Mucosa of descending colon (tissue), 3 donors: ENCODE measurements around the gene RBPJ. TPM values are rescaled to one million over a fixed set of nuclear protein-coding genes. Genes with fewer than 3 reads are reported as not detected.

Experiments
- ATAC-seq: fragments of 200-7000 bp; cut with Tn5 transposase; one replicate; pipeline ENCODE4 v1.9.1; 2020; ENCODE audit warnings: mild to moderate bottlenecking, moderate library complexity
- DNase-seq, 3 donors: peaks; one replicate each; pipeline ENCODE4 v3.0.0-alpha.2; 2020
- H3K36me3 ChIP-seq: fragments of 200-600 bp; one replicate; pipeline ENCODE4 v1.8.0; 2021; ENCODE audit warnings: low read depth, mild to moderate bottlenecking
- H3K4me1 ChIP-seq: fragments of 200-600 bp; one replicate; pipeline ENCODE4 v1.8.0; 2021; ENCODE audit warnings: low read depth, mild to moderate bottlenecking
- H3K4me3 ChIP-seq: fragments of 200-600 bp; one replicate; pipeline ENCODE4 v1.8.0; 2021; ENCODE audit warnings: mild to moderate bottlenecking
- H3K9me3 ChIP-seq: fragments of 200-600 bp; one replicate; pipeline ENCODE4 v1.8.0; 2021; ENCODE audit warnings: mild to moderate bottlenecking
- intact Hi-C, 2 donors: fragments of 100-400 bp; cut with DNase I in 1 of 2; cut with micrococcal nuclease in 1 of 2; formaldehyde crosslinking; loops; one replicate each; pipeline versions ENCODE4 v1.11.0 to v1.11.1; 2022; cut with DNase I, micrococcal nuclease
- total RNA-seq, 3 donors: library from RNA; stranded (reverse); fragmentation: NEBNext Ultra II Directional in 2 of 3; extraction: Animal tissue kit (Norgen Biotek cat#: 25700) in 2 of 3; gene quantifications; one replicate each; pipeline versions ENCODE4 v1.2.1 to v1.2.4, GENCODE V29; 2021 to 2023
- TF ChIP-seq, protein P1 (sequence below): fragments of 200-600 bp; IDR thresholded peaks from one replicate; pipeline ENCODE4 v1.8.0; 2022; ENCODE audit warnings: antibody characterized with exemption, mild to moderate bottlenecking
- donor health status: DM: no; HTN: no; CAD: no; lungs with moderate emphysema.
- donor health status: DM: no; HTN: no; CAD: no.
- donor health status: DM: no; HTN: yes; CAD: no.

RBPJ gene
- total RNA-seq, 3 donors from 2014 or later, result 50.4 to 133 (median 52.0) TPM

DNA sequence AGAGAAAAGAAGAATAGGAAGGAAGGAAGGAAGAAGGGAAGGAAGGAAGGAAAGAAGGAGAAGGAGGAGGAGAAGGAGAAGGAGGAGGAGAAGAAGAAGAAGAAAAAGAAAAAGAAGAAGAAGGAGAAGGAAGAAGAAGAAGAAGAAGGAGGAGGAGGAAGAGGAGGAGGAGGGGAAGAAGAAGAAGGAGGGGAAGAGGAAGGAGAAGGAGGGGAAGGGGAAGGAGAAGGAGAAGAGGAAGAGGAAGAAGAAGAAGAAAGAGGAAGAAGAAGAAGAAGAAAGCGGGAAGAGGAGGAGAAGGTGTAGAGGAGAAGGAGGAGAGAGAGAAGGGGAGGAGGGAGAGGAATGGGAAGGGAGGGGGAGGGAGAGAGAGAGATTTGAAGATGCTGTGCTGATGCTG lies 146.9 kb downstream of the RBPJ start:
- Histone ChIP-seq H3K36me3 (no peaks in the 10 kb centered on the region), H3K4me1 (no peaks in the 10 kb centered on the region), H3K9me3 (no peaks in the 10 kb centered on the region), H3K4me3 (no peak overlapping the region)
- DNase-seq (no peak), ATAC-seq (no peak)
- intact Hi-C loops, result no loop called here
- TF ChIP-seq, protein P1, sequence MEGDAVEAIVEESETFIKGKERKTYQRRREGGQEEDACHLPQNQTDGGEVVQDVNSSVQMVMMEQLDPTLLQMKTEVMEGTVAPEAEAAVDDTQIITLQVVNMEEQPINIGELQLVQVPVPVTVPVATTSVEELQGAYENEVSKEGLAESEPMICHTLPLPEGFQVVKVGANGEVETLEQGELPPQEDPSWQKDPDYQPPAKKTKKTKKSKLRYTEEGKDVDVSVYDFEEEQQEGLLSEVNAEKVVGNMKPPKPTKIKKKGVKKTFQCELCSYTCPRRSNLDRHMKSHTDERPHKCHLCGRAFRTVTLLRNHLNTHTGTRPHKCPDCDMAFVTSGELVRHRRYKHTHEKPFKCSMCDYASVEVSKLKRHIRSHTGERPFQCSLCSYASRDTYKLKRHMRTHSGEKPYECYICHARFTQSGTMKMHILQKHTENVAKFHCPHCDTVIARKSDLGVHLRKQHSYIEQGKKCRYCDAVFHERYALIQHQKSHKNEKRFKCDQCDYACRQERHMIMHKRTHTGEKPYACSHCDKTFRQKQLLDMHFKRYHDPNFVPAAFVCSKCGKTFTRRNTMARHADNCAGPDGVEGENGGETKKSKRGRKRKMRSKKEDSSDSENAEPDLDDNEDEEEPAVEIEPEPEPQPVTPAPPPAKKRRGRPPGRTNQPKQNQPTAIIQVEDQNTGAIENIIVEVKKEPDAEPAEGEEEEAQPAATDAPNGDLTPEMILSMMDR, result no peak

DNA sequence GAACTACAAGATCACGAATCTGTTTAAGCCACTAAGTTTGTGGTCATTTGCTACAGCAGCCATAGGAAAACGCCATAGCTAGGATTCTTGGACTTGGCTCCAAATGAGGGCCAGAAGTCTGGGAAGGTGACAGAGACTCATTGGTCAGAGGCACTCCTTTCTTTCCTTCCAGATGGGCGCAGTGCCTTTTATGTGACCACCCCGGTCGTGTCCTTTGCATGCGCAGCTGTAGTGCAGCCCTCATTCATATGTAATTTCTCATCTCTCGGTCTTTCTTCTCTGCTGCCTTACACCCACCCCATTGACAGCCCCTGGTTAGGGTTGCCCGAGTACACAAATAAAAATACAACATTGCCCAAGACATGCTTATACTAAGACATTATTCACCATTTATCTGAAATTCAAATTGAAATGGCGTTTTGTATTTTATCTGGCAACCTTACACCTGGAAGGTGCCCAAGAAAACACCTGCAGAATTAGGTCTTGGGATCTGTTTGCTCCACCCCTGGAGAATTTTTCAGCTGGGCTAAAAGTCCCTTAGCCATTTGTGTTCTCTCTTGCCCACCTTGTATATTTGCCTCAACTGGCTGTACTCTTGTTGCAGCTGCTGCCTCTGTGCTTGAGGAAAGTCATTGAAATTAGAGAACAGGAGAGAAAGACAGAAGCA lies 147.6 kb downstream of the RBPJ start:
- no peak for ATAC-seq
- H3K4me3 ChIP-seq, result no peak overlapping the region
- no peak for DNase-seq
- H3K9me3 ChIP-seq, result no peaks in the 10 kb centered on the region
- TF ChIP-seq, protein P1, result no peak
- H3K4me1 ChIP-seq, result no peaks in the 10 kb centered on the region
- no peaks in the 10 kb centered on the region for H3K36me3 ChIP-seq
- intact Hi-C loops, result no loop called here

DNA sequence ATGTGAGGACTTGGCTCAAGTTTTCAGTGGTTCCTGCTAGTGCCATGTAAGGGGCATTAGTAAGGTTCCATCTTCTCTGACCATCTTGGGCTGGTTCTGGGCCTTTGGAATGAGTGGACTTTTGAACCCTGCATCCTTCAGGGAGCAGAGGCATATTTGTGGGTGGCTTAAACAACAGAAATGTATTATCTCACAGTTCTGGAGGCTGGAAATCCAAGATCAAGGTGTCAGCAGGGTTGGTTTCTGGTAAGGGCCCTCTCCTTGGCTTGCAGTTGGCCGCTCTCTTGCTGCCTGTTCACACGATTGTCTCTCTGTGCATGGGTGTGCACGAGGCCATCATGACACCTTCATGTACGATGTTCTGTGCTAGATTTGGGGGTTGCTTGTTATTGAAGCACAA lies 148.2 kb downstream of the RBPJ start:
- intact Hi-C loops, result no loop called here
- Histone ChIP-seq H3K4me3 (no peak overlapping the region), H3K4me1 (no peaks in the 10 kb centered on the region), H3K36me3 (no peaks in the 10 kb centered on the region), H3K9me3 (no peaks in the 10 kb centered on the region)
- TF ChIP-seq, protein P1, result no peak
- no peak for ATAC-seq
- no peak for DNase-seq

DNA sequence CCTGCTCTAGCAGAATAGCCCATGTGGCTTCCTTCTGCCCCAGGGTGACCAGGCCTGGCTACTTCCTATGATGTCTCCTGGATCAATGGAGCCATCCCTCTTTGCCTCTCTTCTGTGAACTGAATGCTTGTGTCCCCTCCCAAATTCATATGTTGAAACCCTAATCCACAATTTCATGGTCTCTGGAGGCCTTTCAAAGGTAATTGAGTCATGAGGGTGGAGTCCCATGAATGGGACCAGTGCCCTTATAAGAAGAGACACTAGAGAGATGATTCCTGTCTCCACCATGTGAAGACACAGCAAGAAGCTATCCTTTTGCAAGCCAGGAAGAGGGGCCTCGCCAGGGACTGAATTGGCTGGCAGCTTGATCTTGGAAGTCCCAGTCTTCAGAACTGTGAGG lies 151.1 kb downstream of the RBPJ start:
- intact Hi-C loops, result no loop called here
- Histone ChIP-seq H3K4me1 (no peaks in the 10 kb centered on the region), H3K4me3 (no peak overlapping the region), H3K9me3 (no peaks in the 10 kb centered on the region), H3K36me3 (no peaks in the 10 kb centered on the region)
- ATAC-seq, result no peak
- DNase-seq, result no peak
- TF ChIP-seq, protein P1, result no peak

DNA sequence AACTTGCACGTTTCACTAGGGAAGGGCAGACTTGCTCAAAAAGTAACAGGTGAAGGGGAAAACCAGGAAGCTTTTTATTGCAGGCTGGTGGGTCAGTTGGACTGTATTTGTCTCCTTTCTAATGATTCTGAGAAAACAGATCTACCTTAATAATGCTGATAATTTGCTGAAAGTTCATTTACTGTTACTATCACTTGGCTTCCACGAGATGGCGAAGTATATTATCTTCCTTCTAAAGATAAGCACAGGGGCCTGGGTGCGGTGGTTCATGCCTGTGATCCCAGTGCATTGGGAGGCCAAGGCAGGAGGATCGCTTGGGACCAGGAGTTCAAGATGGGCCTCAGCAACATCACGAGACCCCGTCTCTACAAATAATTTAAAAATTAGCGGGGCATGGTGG lies 153.1 kb downstream of the RBPJ start:
- no peak overlapping the region for H3K4me3 ChIP-seq
- intact Hi-C loops, result no loop called here
- TF ChIP-seq, protein P1, result no peak
- no peaks in the 10 kb centered on the region for H3K9me3 ChIP-seq
- ATAC-seq (no peak), DNase-seq (no peak)
- H3K4me1 ChIP-seq, result no peaks in the 10 kb centered on the region
- H3K36me3 ChIP-seq, result no peaks in the 10 kb centered on the region

DNA sequence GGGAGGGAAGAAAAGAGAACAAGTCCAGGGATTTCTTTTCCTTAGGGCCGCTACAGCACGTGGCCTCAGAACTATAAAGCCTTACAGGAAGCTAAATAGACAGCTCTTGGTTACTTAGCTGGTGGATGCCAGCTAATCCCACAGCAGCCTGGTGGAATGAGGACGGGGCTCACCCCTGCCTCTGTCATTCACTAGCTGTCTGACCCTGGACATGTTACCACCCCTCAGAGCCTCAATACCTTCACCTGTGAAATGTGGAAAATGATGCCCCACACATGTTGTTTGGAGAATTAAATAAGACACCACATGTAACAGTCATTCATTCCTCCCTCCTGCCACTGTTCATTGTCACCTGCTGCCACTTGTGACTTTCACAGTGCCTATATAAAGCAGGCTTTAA lies 153.7 kb downstream of the RBPJ start:
- Histone ChIP-seq H3K4me1 (no peaks in the 10 kb centered on the region), H3K9me3 (no peaks in the 10 kb centered on the region), H3K4me3 (no peak overlapping the region), H3K36me3 (no peaks in the 10 kb centered on the region)
- intact Hi-C loops, result no loop called here
- TF ChIP-seq, protein P1, result no peak
- DNase-seq (no peak), ATAC-seq (no peak)
